Esophagus squamous epithelium (tissue), 4 donors: ENCODE measurements around the gene THOC3. TPM values are rescaled to one million over a fixed set of nuclear protein-coding genes. Genes with fewer than 3 reads are reported as not detected.

Experiments
- total RNA-seq, 4 donors: library from RNA; depleted of rRNA; stranded (reverse); fragments of >200 nt; gene quantifications; one replicate each; pipeline ENCODE4 v1.1.0, GENCODE V29; 2016

THOC3 gene
- total RNA-seq, 4 donors from 2014 or later, result 105 to 201 (median 127) TPM

Other genes with a start within 250 kb of the THOC3 start
- gene CPLX2, start 96.7 kb downstream of the THOC3 start, total RNA-seq, result under 1 TPM in 1 of 4 donors, not detected in 3; under 0.01 TPM